H1 (cell line): ENCODE measurements around the gene SERPINB8. TPM values are rescaled to one million over a fixed set of nuclear protein-coding genes. Genes with fewer than 3 reads are reported as not detected.

Source experiments
- CTCF ChIA-PET: fragments of 300-600 bp; sonication (Branson Sonifier 250); formaldehyde crosslinking; loops from one replicate; lab custom pipeline; 2021; ENCODE audit not compliant: partially characterized antibody; lab: Charles Lee
- POLR2A ChIA-PET: fragments of 300-600 bp; sonication (Branson Sonifier 250); formaldehyde crosslinking; loops from one replicate; lab custom pipeline; 2021; ENCODE audit warnings: inconsistent platforms; ENCODE audit not compliant: partially characterized antibody; lab: Charles Lee
- DNase-seq, 2 experiments: peaks; one replicate each; pipeline versions ENCODE4 v3.0.0 to v3.0.0-alpha.2; 2010 to 2022; ENCODE audit warnings: low spot score in 2 of 2, low read depth in 1 of 2, mixed read lengths in 1 of 2
- FAIRE-seq: peaks from 2 replicates; lab custom pipeline; 2011; peaks lifted over from hg19 to GRCh38; lab: Jason Lieb, UNC
- H2AFZ ChIP-seq: 2 replicates; pipeline ENCODE4 v1.8.1; 2012; ENCODE audit warnings: low read length, inconsistent platforms
- H2AK5ac ChIP-seq: 2 replicates; pipeline ENCODE4 v1.6.1; 2013; ENCODE audit warnings: low read depth, low read length
- H2BK120ac ChIP-seq: replicated peaks from 2 replicates; pipeline ENCODE3; 2013; ENCODE audit warnings: low read depth, low read length, inconsistent platforms
- H2BK12ac ChIP-seq: 2 replicates; pipeline ENCODE4 v1.6.1; 2013; ENCODE audit warnings: low read depth, low read length
- H2BK15ac ChIP-seq: 2 replicates; pipeline ENCODE4 v1.6.1; 2013; ENCODE audit warnings: low read length
- H2BK20ac ChIP-seq: 2 replicates; pipeline ENCODE4 v1.6.1; 2013; ENCODE audit warnings: low read length
- H2BK5ac ChIP-seq: 2 replicates; pipeline ENCODE4 v1.6.1; 2013; ENCODE audit warnings: low read depth, low read length
- H3K14ac ChIP-seq: 2 replicates; pipeline ENCODE4 v1.6.1; 2013; ENCODE audit warnings: inconsistent platforms; ENCODE audit not compliant: insufficient read length
- H3K18ac ChIP-seq: 2 replicates; pipeline ENCODE4 v1.6.1; 2013; ENCODE audit warnings: low read length; ENCODE audit errors: extremely low read depth
- H3K23ac ChIP-seq: 2 replicates; pipeline ENCODE4 v1.6.1; 2013; ENCODE audit warnings: inconsistent platforms; ENCODE audit not compliant: insufficient read length
- H3K23me2 ChIP-seq: 2 replicates; pipeline ENCODE4 v1.6.1; 2013; ENCODE audit warnings: low read depth, low read length
- H3K27ac ChIP-seq: 2 replicates; pipeline ENCODE4 v1.6.1; 2011; ENCODE audit warnings: low read depth, low read length, inconsistent platforms
- H3K27me3 ChIP-seq, 4 experiments: replicated peaks in 1 of 4; 1 replicate in 1 of 4; 2 replicates in 3 of 4; pipeline versions ENCODE4 v1.6.1 to v1.8.1; 2011 to 2013; ENCODE audit warnings: low read length in 3 of 4, mild to moderate bottlenecking in 3 of 4, inconsistent platforms in 2 of 4, mixed read lengths in 2 of 4, moderate library complexity in 1 of 4; ENCODE audit not compliant: control insufficient read depth in 3 of 4, insufficient read depth in 3 of 4; ENCODE audit errors: extremely low read depth in 1 of 4
- H3K36me3 ChIP-seq, 4 experiments: 2 replicates each; pipeline versions ENCODE4 v1.6.1 to v1.8.1; 2011 to 2013; ENCODE audit warnings: mild to moderate bottlenecking in 4 of 4, low read length in 3 of 4, moderate library complexity in 2 of 4, control low read depth in 1 of 4, inconsistent platforms in 1 of 4; ENCODE audit not compliant: insufficient read depth in 4 of 4, control insufficient read depth in 2 of 4
- H3K4ac ChIP-seq: replicated peaks from 2 replicates; pipeline ENCODE3; 2013; ENCODE audit warnings: low read length, low read depth, mixed read lengths, inconsistent platforms; ENCODE audit not compliant: insufficient read length
- H3K4me1 ChIP-seq, 4 experiments: replicated peaks in 1 of 4; 1 replicate in 1 of 4; 2 replicates in 3 of 4; pipeline versions ENCODE4 v1.6.1 to v1.8.1; 2011 to 2013; ENCODE audit warnings: low read length in 3 of 4, inconsistent platforms in 2 of 4, mixed read lengths in 1 of 4; ENCODE audit not compliant: insufficient read depth in 4 of 4, control insufficient read depth in 3 of 4
- H3K4me2 ChIP-seq, 2 experiments: 2 replicates each; pipeline versions ENCODE4 v1.6.1 to v1.8.1; 2011 to 2013; ENCODE audit warnings: low read depth in 2 of 2, low read length in 2 of 2, control low read depth in 1 of 2, inconsistent platforms in 1 of 2, mild to moderate bottlenecking in 1 of 2; ENCODE audit not compliant: insufficient read depth in 1 of 2
- H3K4me3 ChIP-seq, 4 experiments: fragments of 200-600, 300-600 bp in 1 of 4; sonication (generic), shearing (Covaris generic), sonication (Bioruptor Twin) in 1 of 4; 2 replicates each; pipeline versions ENCODE4 v1.5.1 to v1.8.1; 2011 to 2016; ENCODE audit warnings: low read length in 4 of 4, low read depth in 3 of 4, control low read depth in 2 of 4, inconsistent platforms in 2 of 4, mild to moderate bottlenecking in 2 of 4, mixed read lengths in 1 of 4, moderate library complexity in 1 of 4; ENCODE audit not compliant: insufficient read depth in 2 of 4; ENCODE audit errors: extremely low read depth in 1 of 4
- H3K56ac ChIP-seq: replicated peaks from 2 replicates; pipeline ENCODE3; 2013; ENCODE audit warnings: low read depth, mild to moderate bottlenecking, mixed read lengths, low read length, inconsistent platforms; ENCODE audit not compliant: insufficient read length
- H3K79me1 ChIP-seq: 2 replicates; pipeline ENCODE4 v1.6.1; 2013; ENCODE audit warnings: low read depth, low read length, control low read depth
- H3K79me2 ChIP-seq, 2 experiments: 2 replicates each; pipeline versions ENCODE4 v1.6.1 to v1.8.1; 2012 to 2013; ENCODE audit warnings: low read length in 2 of 2, mild to moderate bottlenecking in 2 of 2, inconsistent platforms in 1 of 2; ENCODE audit not compliant: insufficient read depth in 2 of 2, control insufficient read depth in 1 of 2
- H3K9ac ChIP-seq, 4 experiments: replicated peaks in 1 of 4; 1 replicate in 1 of 4; 2 replicates in 3 of 4; pipeline versions ENCODE4 v1.6.1 to v1.8.1; 2011 to 2013; ENCODE audit warnings: low read depth in 3 of 4, low read length in 3 of 4, control low read depth in 2 of 4, mild to moderate bottlenecking in 2 of 4, moderate library complexity in 2 of 4, inconsistent platforms in 1 of 4; ENCODE audit errors: extremely low read depth in 1 of 4
- H3K9me3 ChIP-seq, 2 experiments: 2 replicates each; pipeline versions ENCODE4 v1.6.1 to v1.8.1; 2012 to 2013; ENCODE audit warnings: mild to moderate bottlenecking in 2 of 2, moderate library complexity in 2 of 2, control low read depth in 1 of 2, inconsistent platforms in 1 of 2, low read depth in 1 of 2, low read length in 1 of 2, mixed read lengths in 1 of 2; ENCODE audit not compliant: insufficient read depth in 2 of 2
- H4K20me1 ChIP-seq, 2 experiments: replicated peaks in 1 of 2; 2 replicates each; pipeline versions ENCODE3 to v1.8.1; 2011 to 2013; ENCODE audit warnings: inconsistent platforms in 2 of 2, low read length in 2 of 2, mild to moderate bottlenecking in 1 of 2; ENCODE audit not compliant: insufficient read depth in 2 of 2, control insufficient read depth in 1 of 2
- H4K5ac ChIP-seq: 2 replicates; pipeline ENCODE4 v1.6.1; 2013; ENCODE audit warnings: low read length, low read depth, mixed read lengths, inconsistent platforms; ENCODE audit not compliant: insufficient read length
- H4K8ac ChIP-seq: 2 replicates; pipeline ENCODE4 v1.8.0; 2013; ENCODE audit warnings: mild to moderate bottlenecking, moderate library complexity, low read length, inconsistent platforms; ENCODE audit not compliant: insufficient read depth; ENCODE audit errors: extremely low read depth
- H4K91ac ChIP-seq: replicated peaks from 2 replicates; pipeline ENCODE3; 2013; ENCODE audit warnings: low read length, mixed read lengths, inconsistent platforms; ENCODE audit not compliant: insufficient read length
- BRCA1 ChIP-seq: IDR thresholded peaks from 2 replicates; pipeline ENCODE4 v1.6.1; 2012; ENCODE audit warnings: low read depth, low read length, improper control_type of control experiment
- CREB1 ChIP-seq: IDR thresholded peaks from 2 replicates; pipeline ENCODE4 v1.6.1; 2012; ENCODE audit warnings: inconsistent platforms
- EGR1 ChIP-seq: IDR thresholded peaks from 2 replicates; pipeline ENCODE4 v1.6.1; 2011; ENCODE audit warnings: low read depth, low read length, borderline replicate concordance
- EP300 ChIP-seq, 2 experiments: IDR thresholded peaks; 1 replicate in 1 of 2; 2 replicates in 1 of 2; pipeline ENCODE4 v1.6.1; 2011 to 2012; ENCODE audit warnings: low read depth in 2 of 2, low read length in 2 of 2, mild to moderate bottlenecking in 2 of 2, borderline replicate concordance in 1 of 2, inconsistent platforms in 1 of 2, moderate library complexity in 1 of 2
- MAFK ChIP-seq: IDR thresholded peaks from 2 replicates; pipeline ENCODE4 v1.6.1; 2012; ENCODE audit warnings: low read depth, mild to moderate bottlenecking, improper control_type of control experiment, low read length
- SP4 ChIP-seq: IDR thresholded peaks from 2 replicates; pipeline ENCODE4 v1.6.1; 2012; ENCODE audit warnings: low read length, inconsistent platforms
- TAF7 ChIP-seq: optimal IDR thresholded peaks from 2 replicates; pipeline ENCODE3; 2011; ENCODE audit warnings: low read depth, mild to moderate bottlenecking, inconsistent platforms, low read length, moderate library complexity, borderline replicate concordance
- YY1 ChIP-seq: IDR thresholded peaks from 2 replicates; pipeline ENCODE4 v1.6.1; 2011; ENCODE audit warnings: low read depth, mild to moderate bottlenecking, low read length
- WGBS, 2 experiments: shearing (Covaris generic) in 1 of 2; methylation state at CpG; one replicate each; pipeline versions ENCODE4 v1.1.6 to v1.1.7; 2013 to 2015; ENCODE audit warnings: low lambda C conversion rate in 2 of 2, mixed read lengths in 2 of 2, inconsistent platforms in 1 of 2, low coverage in 1 of 2, missing lambda C conversion rate in 1 of 2; ENCODE audit not compliant: insufficient replicate concordance in 2 of 2, insufficient coverage in 1 of 2, insufficient read length in 1 of 2; ENCODE audit errors: extremely low coverage in 1 of 2, missing lambda C conversion rate in 1 of 2; 5-methylcytosine and 5-hydroxymethylcytosine counted together
- polyA plus RNA-seq, 7 experiments: library from polyadenylated mRNA; depleted of rRNA in 3 of 7; stranded (reverse) in 5 of 7; unstranded in 2 of 7; fragments of >200 nt in 5 of 7; fragments of 200-250 nt in 2 of 7; gene quantifications; 1 replicate in 5 of 7; 2 replicates in 1 of 7; 4 replicates in 1 of 7; pipeline versions ENCODE4 v1.2.1 to v1.2.3, GENCODE V29; 2011 to 2013; ENCODE audit warnings: missing spikeins in 2 of 7, mixed read lengths in 2 of 7
- total RNA-seq: library from RNA; stranded (reverse); fragmentation: NEBNext Ultra II Directional; extraction: Animal tissue kit (Norgen Biotek cat#: 25700); gene quantifications from 2 replicates; pipeline ENCODE4 v1.2.1, GENCODE V29; 2021
- TF ChIP-seq, protein P1 (sequence below): IDR thresholded peaks from 2 replicates; pipeline ENCODE4 v1.6.1; 2012; ENCODE audit warnings: inconsistent platforms
- TF ChIP-seq, protein P2 (sequence below): IDR thresholded peaks from 2 replicates; pipeline ENCODE4 v1.6.1; 2012; ENCODE audit warnings: inconsistent platforms

Gene SERPINB8
- total and polyA plus RNA-seq, 2 of the 8 experiments (the other 6 are each of a cell fraction or from before 2014, with no cell fraction given) = 0.42 to 1.2 TPM

DNA sequence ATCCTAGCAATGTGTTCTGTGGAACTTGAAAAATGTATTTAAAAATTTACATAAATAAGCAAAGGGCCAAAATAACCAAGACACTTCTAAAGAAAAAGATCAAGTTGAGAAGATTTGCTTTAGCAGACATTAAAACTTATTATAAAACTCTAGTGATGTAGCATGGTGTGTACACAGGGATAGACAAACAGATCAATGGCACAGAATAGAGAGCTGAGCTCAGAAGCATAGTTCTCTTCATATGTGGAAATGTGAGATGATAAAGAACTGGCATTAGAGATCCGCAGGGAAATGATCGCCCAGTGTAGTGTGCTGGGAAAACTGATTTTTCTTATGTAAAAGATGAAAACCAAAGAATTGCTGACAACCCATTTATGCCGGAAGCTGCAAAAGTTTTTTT is 39.4 kb downstream of the SERPINB8 start:
- TF ChIP-seq, protein P1, sequence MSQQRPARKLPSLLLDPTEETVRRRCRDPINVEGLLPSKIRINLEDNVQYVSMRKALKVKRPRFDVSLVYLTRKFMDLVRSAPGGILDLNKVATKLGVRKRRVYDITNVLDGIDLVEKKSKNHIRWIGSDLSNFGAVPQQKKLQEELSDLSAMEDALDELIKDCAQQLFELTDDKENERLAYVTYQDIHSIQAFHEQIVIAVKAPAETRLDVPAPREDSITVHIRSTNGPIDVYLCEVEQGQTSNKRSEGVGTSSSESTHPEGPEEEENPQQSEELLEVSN = no peak
- TF ChIP-seq SP4 (no peak), MAFK (no peak), BRCA1 (no peak), CREB1 (no peak), YY1 (no peak), EP300 (IDR thresholded peaks at IDR 0.05; ENCODE audit: borderline replicate concordance in 1 of 2, low read depth in 2 of 2, low read length in 2 of 2) (no peak), EGR1 (no peak), TAF7 (no peak)
- TF ChIP-seq, protein P2, sequence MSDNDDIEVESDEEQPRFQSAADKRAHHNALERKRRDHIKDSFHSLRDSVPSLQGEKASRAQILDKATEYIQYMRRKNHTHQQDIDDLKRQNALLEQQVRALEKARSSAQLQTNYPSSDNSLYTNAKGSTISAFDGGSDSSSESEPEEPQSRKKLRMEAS = no peak
- TF ChIP-seq, all 59 proteins: peak for 0
- no peak overlapping the region for H2BK5ac ChIP-seq
- H2BK120ac ChIP-seq = no peak overlapping the region
- H3K79me2 ChIP-seq = no peaks in the 10 kb centered on the region
- no peaks in the 10 kb centered on the region for H3K9me3 ChIP-seq
- no peaks in the 10 kb centered on the region for H3K79me1 ChIP-seq
- FAIRE-seq (no peak), DNase-seq (no peak)
- no peak overlapping the region for H2BK12ac ChIP-seq
- H4K20me1 ChIP-seq = no peaks in the 10 kb centered on the region
- ChIA-PET POLR2A (no interaction called here), CTCF (interaction anchor here (0.7 to 2.9 kb wide), 4 partner anchors 9 to 46 kb away, joined by 3 to 7 read pairs (median 3); no protein-coding TSS in a partner anchor)
- H3K4me3 ChIP-seq = no peak overlapping the region
- no peak overlapping the region for H2AK5ac ChIP-seq
- no peak overlapping the region for H2BK15ac ChIP-seq
- no peak overlapping the region for H3K23ac ChIP-seq
- no peak overlapping the region for H3K56ac ChIP-seq
- no peaks in the 10 kb centered on the region for H3K36me3 ChIP-seq
- no peak overlapping the region for H4K91ac ChIP-seq
- no peak overlapping the region for H2AFZ ChIP-seq
- no peaks in the 10 kb centered on the region for H3K4me1 ChIP-seq
- no peak overlapping the region for H3K4ac ChIP-seq
- H2BK20ac ChIP-seq = no peak overlapping the region
- H3K18ac ChIP-seq = no peak overlapping the region
- no peaks in the 10 kb centered on the region for H3K27me3 ChIP-seq
- H3K27ac ChIP-seq = no peak overlapping the region
- no peak overlapping the region for H3K4me2 ChIP-seq
- no peak overlapping the region for H3K14ac ChIP-seq
- H4K8ac ChIP-seq = no peak overlapping the region
- no peaks in the 10 kb centered on the region for H3K23me2 ChIP-seq
- no peak overlapping the region for H4K5ac ChIP-seq
- WGBS, 2 experiments = 88% methylated on average over 3 of the region's 3 CpGs; no CpG with 5 or more reads in 1 of the 2 experiments
- no peak overlapping the region for H3K9ac ChIP-seq
